OCI-LY1 (cell line): Measurements from ENCODE around the gene RBM47.

Experiments
- CTCF ChIP-seq: fragments of 200-600 bp; sonication (generic), shearing (Covaris generic); IDR thresholded peaks from 2 replicates; pipeline ENCODE4 v1.5.1; 2017; ENCODE audit warnings: mild to moderate bottlenecking, antibody characterized with exemption, low read length, moderate library complexity, mixed read lengths
- EZH2 ChIP-seq: fragments of 200-600 bp; sonication (generic), shearing (Covaris generic); IDR thresholded peaks from 2 replicates; pipeline ENCODE4 v1.8.0; 2017; ENCODE audit warnings: borderline replicate concordance, mixed run types, mild to moderate bottlenecking, antibody characterized with exemption, low read length, moderate library complexity, mixed read lengths

GRCh38 chr4:40572692-40573310, 56.9 kb downstream of the RBM47 start:
- no peak for TF ChIP-seq CTCF
- TF ChIP-seq EZH2: no peak
